Activated CD4-positive, alpha-beta T cell treated with anti-CD3 and anti-CD28 coated beads, Interleukin-2, Interleukin-6, amounts not matched to agents 100 ng/mL and 50 ng/mL, durations not matched to agents 16 hours and 8 hours (primary cell): Measurements from ENCODE around the gene RASSF3.

Source experiments
- DNase-seq: peaks from one replicate; pipeline ENCODE4 v3.0.0-alpha.2; 2020

Gene RASSF3

GRCh38 chr12:64736771-64737170, 126.5 kb downstream of the RASSF3 start:
- DNase-seq = no peak

DNA sequence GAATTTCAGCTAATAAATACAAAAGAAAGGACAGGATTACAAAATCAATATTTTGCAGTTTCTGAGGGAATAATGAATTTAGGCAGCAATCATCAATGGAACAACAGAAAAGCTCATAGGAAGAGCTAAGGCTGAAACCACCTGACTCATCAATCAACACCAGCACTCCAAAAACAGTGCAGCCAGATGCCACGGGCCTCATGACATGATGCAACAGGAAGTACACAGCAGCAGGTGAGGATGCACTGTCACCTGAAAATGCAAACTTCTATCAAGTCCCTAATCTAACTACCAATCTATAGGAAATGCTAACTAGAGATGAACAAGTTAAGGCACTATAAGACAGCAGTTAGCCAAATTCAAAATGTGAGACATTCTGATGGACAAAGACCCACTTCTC, 127.2 kb downstream of the RASSF3 start:
- peak; percentile 54 for DNase-seq

GRCh38 chr12:64739778-64740177, 129.5 kb downstream of the RASSF3 start:
- DNase-seq = no peak

- no peak for DNase-seq
Measured at GRCh38 chr12:64740646-64741045, 130.4 kb downstream of the RASSF3 start.

- DNase-seq = no peak
Measured at GRCh38 chr12:64742416-64742815, 132.1 kb downstream of the RASSF3 start.

DNA sequence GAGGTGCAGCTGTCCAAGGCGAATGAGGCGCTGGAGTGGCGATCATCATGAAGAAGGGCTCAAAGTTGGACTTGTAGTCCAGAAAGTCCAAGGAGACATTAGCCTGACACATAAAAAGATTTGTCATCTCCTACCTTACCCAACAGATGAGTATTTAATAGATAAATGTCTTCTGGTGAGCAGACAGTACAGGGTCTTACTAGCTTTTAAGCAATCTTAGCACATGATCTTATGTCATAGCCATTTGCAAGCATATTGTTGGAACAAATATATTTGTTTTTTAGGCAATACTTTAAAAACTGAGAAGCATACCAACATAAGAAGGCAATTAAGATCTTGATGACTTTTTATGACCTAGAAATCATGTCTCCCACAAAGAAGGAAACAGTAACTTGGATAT, 132.9 kb downstream of the RASSF3 start:
- no peak for DNase-seq

DNA sequence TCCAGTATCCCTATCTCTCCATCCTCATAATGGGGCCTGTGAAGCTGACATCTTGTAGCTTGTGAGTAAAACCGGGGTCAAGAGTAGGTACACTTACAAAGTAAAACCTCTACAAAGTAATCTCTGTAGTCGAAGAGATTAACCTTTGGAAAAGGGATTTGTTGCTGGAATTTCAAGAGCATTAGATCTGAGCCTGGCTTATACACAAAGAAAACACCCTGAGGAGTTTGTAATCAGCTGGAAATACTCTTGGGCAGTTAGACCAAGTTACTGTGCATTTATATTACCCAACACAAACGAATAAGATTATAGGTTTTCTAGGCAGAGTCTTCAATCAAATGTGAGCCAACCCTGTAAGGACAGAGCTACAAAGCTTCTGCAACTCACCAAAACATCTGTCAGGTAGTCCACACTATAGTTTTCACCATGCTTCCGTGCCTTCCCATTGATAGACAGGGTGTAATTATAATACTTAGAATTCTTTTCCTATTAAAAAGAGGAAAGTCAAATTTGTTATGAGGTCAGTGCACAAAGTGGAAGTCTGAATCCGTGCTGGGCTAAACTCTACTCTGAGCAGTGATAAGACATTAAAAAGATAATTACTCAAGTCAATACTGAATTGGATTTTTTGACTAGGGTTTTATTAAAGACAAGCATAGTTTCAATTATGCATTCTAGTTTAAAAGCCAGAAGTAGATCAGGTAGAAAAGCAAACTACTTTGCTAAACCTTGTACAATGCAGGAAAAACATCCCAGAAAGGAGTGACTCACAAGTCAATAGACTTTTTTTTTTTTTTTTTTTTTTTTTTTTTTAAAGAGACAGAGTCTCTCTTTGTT, 134.3 kb downstream of the RASSF3 start:
- DNase-seq = no peak

- no peak for DNase-seq
Measured at GRCh38 chr12:64745259-64745807, 135.0 kb downstream of the RASSF3 start.

DNA sequence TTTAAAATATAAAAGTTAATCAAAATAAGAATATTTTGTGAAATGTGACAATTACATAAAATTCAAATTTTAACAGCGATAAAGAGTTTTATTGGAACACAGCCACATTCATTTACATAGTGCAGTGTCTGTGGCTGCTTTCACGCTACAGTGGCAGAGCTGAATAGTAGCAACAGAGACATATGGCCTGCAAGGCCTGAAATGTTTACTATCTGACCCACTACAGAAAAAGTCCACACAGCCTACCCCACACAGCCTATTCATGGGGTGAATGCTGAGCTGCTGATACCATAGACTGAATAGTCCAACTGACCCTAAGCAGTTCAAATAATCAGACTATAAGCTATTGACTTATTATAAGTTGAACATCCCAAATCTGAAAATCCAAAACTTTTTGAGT, 135.7 kb downstream of the RASSF3 start:
- no peak for DNase-seq

GRCh38 chr12:64746663-64747062, 136.4 kb downstream of the RASSF3 start:
- no peak for DNase-seq
